DND-41 (cell line): ENCODE data around the gene HSPA1A.

Experiments
- CTCF ChIP-seq: IDR thresholded peaks from 2 replicates; pipeline ENCODE4 v1.5.1; 2012; ENCODE audit warnings: borderline replicate concordance, low read length, moderate library complexity, mild to moderate bottlenecking; ENCODE audit not compliant: poor library complexity, severe bottlenecking; ENCODE audit errors: extremely low read depth
- EZH2 ChIP-seq: IDR thresholded peaks from 3 replicates; pipeline ENCODE4 v1.6.1; 2012; ENCODE audit warnings: borderline replicate concordance, low read depth, mild to moderate bottlenecking, moderate library complexity, low read length, inconsistent platforms; ENCODE audit not compliant: severe bottlenecking

GRCh38 chr6:31825553-31825952 lies 10.2 kb downstream of the HSPA1A start:
- no peak for TF ChIP-seq CTCF
- no peak for TF ChIP-seq EZH2
